Stomach (tissue), 4 donors: Measurements from ENCODE around the gene STRN4.

Experiments
- CTCF ChIP-seq, 7 experiments: fragments of 450-650 bp in 4 of 7; fragments of 200-600 bp in 3 of 7; sonication (generic) in 3 of 7; IDR thresholded peaks; one replicate each; pipeline ENCODE4 v1.5.1; 2016 to 2019; ENCODE audit warnings: antibody characterized with exemption in 7 of 7, control low read depth in 2 of 7, mild to moderate bottlenecking in 1 of 7
- EP300 ChIP-seq: sonication (generic); formaldehyde crosslinking; IDR thresholded peaks from one replicate; pipeline ENCODE4 v1.6.1; 2017; ENCODE audit warnings: antibody characterized with exemption
- POLR2A ChIP-seq, 4 donors: fragments of 450-650 bp; IDR thresholded peaks; one replicate each; pipeline ENCODE4 v1.6.1; 2016; ENCODE audit warnings: antibody characterized with exemption in 4 of 4, control low read depth in 2 of 4, mild to moderate bottlenecking in 1 of 4, moderate library complexity in 1 of 4
- POLR2AphosphoS5 ChIP-seq, 3 donors: sonication (generic); formaldehyde crosslinking; IDR thresholded peaks; one replicate each; pipeline ENCODE4 v1.6.1; 2016; ENCODE audit warnings: antibody characterized with exemption in 3 of 3

GRCh38 chr19:46787331-46788261 lies 41.3 kb upstream of the STRN4 start:
- TF ChIP-seq POLR2A (IDR thresholded peaks at IDR 0.05) (no peak), CTCF (IDR thresholded peaks at IDR 0.05) (no peak), POLR2AphosphoS5 (IDR thresholded peaks at IDR 0.05) (peak in 2 of 3 donors; percentile 37 to 39), EP300 (no peak)
